ENCODE results near the gene DCAKD. TPM values are rescaled to one million over a fixed set of nuclear protein-coding genes. Genes with fewer than 3 reads are reported as not detected.
A peak's percentile ranks its signal among the peaks of the same experiment; 100 is the strongest.

The DCAKD gene
- total and polyA plus RNA-seq, 9 donors = 19.8 to 62.3 (median 46.2) TPM

GRCh38 chr17:45091778-45092425 is 40.5 kb upstream of the DCAKD start:
- TF ChIP-seq CTCF (IDR thresholded peaks at IDR 0.05) (no peak), POLR2A (IDR thresholded peaks at IDR 0.05) (no peak), EP300 (IDR thresholded peaks at IDR 0.05) (no peak)
- Histone ChIP-seq H3K27me3 (no peaks in the 10 kb centered on the region), H3K4me1 (ENCODE audit: insufficient read depth) (peaks cover 15% of the 10 kb centered on the region), H3K27ac (peak overlapping the region; percentile 39 to 82), H3K36me3 (no peaks in the 10 kb centered on the region), H3K4me3 (no peak overlapping the region), H3K9me3 (no peaks in the 10 kb centered on the region)
- intact Hi-C loops (cut with DNase I) = loop anchor here in 2 of 4 donors (10.0 kb wide), 2 partner anchors 67 to 177 kb away; partner anchors contain the start of gene GFAP (in 1 of the 2)
- 77 to 90% (median 87%) methylated on average over 11 of the region's 11 CpGs for WGBS, 3 donors
- no peak for DNase-seq

- Histone ChIP-seq H3K9me3 (no peaks in the 10 kb centered on the region), H3K27me3 (no peaks in the 10 kb centered on the region), H3K36me3 (no peaks in the 10 kb centered on the region), H3K27ac (no peak overlapping the region), H3K4me1 (ENCODE audit: insufficient read depth) (peaks cover 15% of the 10 kb centered on the region), H3K4me3 (no peak overlapping the region)
- intact Hi-C loops (cut with DNase I) = loop anchor here in 2 of 4 donors (10.0 kb wide), 2 partner anchors 66 to 176 kb away; partner anchors contain the start of gene GFAP (in 1 of the 2)
- DNase-seq = no peak
- 45 to 67% (median 62%) methylated on average over 3 of the region's 3 CpGs for WGBS, 3 donors
- TF ChIP-seq EP300 (IDR thresholded peaks at IDR 0.05) (no peak), CTCF (IDR thresholded peaks at IDR 0.05) (no peak), POLR2A (IDR thresholded peaks at IDR 0.05) (no peak)
Observed at GRCh38 chr17:45090711-45091110, 39.3 kb upstream of the DCAKD start.

GRCh38 chr17:45088741-45089140 is 37.3 kb upstream of the DCAKD start:
- Histone ChIP-seq H3K27me3 (no peaks in the 10 kb centered on the region), H3K36me3 (no peaks in the 10 kb centered on the region), H3K9me3 (no peaks in the 10 kb centered on the region), H3K4me1 (ENCODE audit: insufficient read depth) (peaks cover 14% of the 10 kb centered on the region), H3K27ac (no peak overlapping the region), H3K4me3 (no peak overlapping the region)
- TF ChIP-seq CTCF (IDR thresholded peaks at IDR 0.05) (no peak), POLR2A (IDR thresholded peaks at IDR 0.05) (no peak), EP300 (IDR thresholded peaks at IDR 0.05) (no peak)
- 78 to 96% (median 93%) methylated on average over 3 of the region's 3 CpGs for WGBS, 3 donors
- intact Hi-C loops (cut with DNase I) = no loop called here
- no peak for DNase-seq

- peaks cover 9% of the 10 kb centered on the region for H3K4me1 ChIP-seq (ENCODE audit: insufficient read depth)
- H3K9me3 ChIP-seq = no peaks in the 10 kb centered on the region
- no peak for DNase-seq
- WGBS, 3 donors = 85 to 93% (median 89%) methylated on average over 5 of the region's 5 CpGs
- no peak overlapping the region for H3K27ac ChIP-seq
- no peaks in the 10 kb centered on the region for H3K27me3 ChIP-seq
- H3K36me3 ChIP-seq = no peaks in the 10 kb centered on the region
- TF ChIP-seq CTCF (IDR thresholded peaks at IDR 0.05) = no peak
- TF ChIP-seq EP300 (IDR thresholded peaks at IDR 0.05) = no peak
- TF ChIP-seq POLR2A (IDR thresholded peaks at IDR 0.05) = no peak
- intact Hi-C loops (cut with DNase I) = no loop called here
- no peak overlapping the region for H3K4me3 ChIP-seq
Observed at GRCh38 chr17:45087978-45088377, 36.5 kb upstream of the DCAKD start.
